HCT116 (cell line): Measurements from ENCODE around the gene DIP2C. TPM values are rescaled to one million over a fixed set of nuclear protein-coding genes. Genes with fewer than 3 reads are reported as not detected.

Source experiments
- ATAC-seq: fragments of 200-7000 bp; cut with Tn5 transposase; 2 replicates; pipeline ENCODE4 v1.9.1; 2020; ENCODE audit warnings: mild to moderate bottlenecking, moderate library complexity
- BruUV-seq: library from RNA; stranded (reverse); fragments of 400-500 nt; replicated peaks from 2 replicates; lab custom pipeline; 2021; lab: Mats Ljungman, UMichigan
- CTCF ChIA-PET: fragments of 300-600 bp; sonication (Branson Sonifier 250); formaldehyde crosslinking; loops from one replicate; lab custom pipeline; 2021; ENCODE audit warnings: antibody characterized with exemption; lab: Charles Lee
- POLR2A ChIA-PET: fragments of 300-600, 350-600 bp; sonication (Branson Sonifier 250); formaldehyde crosslinking; loops from one replicate; lab custom pipeline; 2021; ENCODE audit warnings: antibody characterized with exemption; lab: Charles Lee
- RAD21 ChIA-PET, 2 experiments: fragments of 300-600 bp; sonication (Branson Sonifier 250); formaldehyde crosslinking; loops; one replicate each; lab custom pipeline; 2023; ENCODE audit warnings: low total read pairs in 2 of 2; ENCODE audit not compliant: uncharacterized antibody in 2 of 2, unreplicated experiment in 2 of 2, low non-redundant PET in 1 of 2; lab: Charles Lee
- DNase-seq: peaks from one replicate; pipeline ENCODE4 v3.0.0-alpha.2; 2010; ENCODE audit warnings: low read depth, low spot score
- H2AFZ ChIP-seq: fragments of 200-600 bp; shearing (Covaris generic), sonication (generic); 2 replicates; pipeline ENCODE4 v1.6.1; 2017; ENCODE audit warnings: low read depth, mixed run types, mixed read lengths, antibody characterized with exemption, low read length; ENCODE audit not compliant: poor library complexity, severe bottlenecking
- H3K27ac ChIP-seq: 2 replicates; pipeline ENCODE4 v1.5.1; 2012; ENCODE audit warnings: low read depth, low read length
- H3K27me3 ChIP-seq: fragments of 200-600 bp; sonication (generic); 2 replicates; pipeline ENCODE4 v1.6.1; 2016; ENCODE audit warnings: mixed run types, low read length, mixed read lengths; ENCODE audit not compliant: insufficient read depth
- H3K36me3 ChIP-seq, 2 experiments: fragments of 200-500 bp in 1 of 2; fragments of 200-600 bp in 1 of 2; sonication (Bioruptor generic) in 1 of 2; sonication (generic) in 1 of 2; 2 replicates each; pipeline versions ENCODE4 v1.5.1 to v1.6.1; 2014 to 2016; ENCODE audit warnings: low read length in 2 of 2, inconsistent platforms in 1 of 2, mixed read lengths in 1 of 2, mixed run types in 1 of 2; ENCODE audit not compliant: insufficient read depth in 2 of 2, control insufficient read depth in 1 of 2
- H3K4me1 ChIP-seq, 2 experiments: fragments of 200-600 bp in 1 of 2; sonication (generic) in 1 of 2; 2 replicates each; pipeline versions ENCODE4 v1.5.1 to v1.6.1; 2012 to 2017; ENCODE audit warnings: low read length in 2 of 2, inconsistent platforms in 1 of 2, mild to moderate bottlenecking in 1 of 2, mixed read lengths in 1 of 2, mixed run types in 1 of 2, moderate library complexity in 1 of 2; ENCODE audit not compliant: insufficient read depth in 2 of 2, control insufficient read depth in 1 of 2
- H3K4me2 ChIP-seq: fragments of 200-600 bp; sonication (generic); 2 replicates; pipeline ENCODE4 v1.6.1; 2017; ENCODE audit warnings: mixed run types, low read length, mixed read lengths
- H3K4me3 ChIP-seq, 2 experiments: fragments of 200-600 bp in 1 of 2; sonication (generic) in 1 of 2; replicated peaks in 1 of 2; 2 replicates each; pipeline ENCODE4 v1.5.1; 2011 to 2016; ENCODE audit warnings: low read length in 2 of 2, control low read depth in 1 of 2, low read depth in 1 of 2, mild to moderate bottlenecking in 1 of 2, mixed read lengths in 1 of 2, mixed run types in 1 of 2
- H3K79me2 ChIP-seq: fragments of 200-600 bp; sonication (generic); 2 replicates; pipeline ENCODE4 v1.6.1; 2017; ENCODE audit warnings: mild to moderate bottlenecking, mixed run types, low read length, moderate library complexity, mixed read lengths; ENCODE audit not compliant: insufficient read depth
- H3K9ac ChIP-seq: fragments of 200-600 bp; sonication (generic); 2 replicates; pipeline ENCODE4 v1.6.1; 2016; ENCODE audit warnings: low read length, mixed read lengths
- H3K9me2 ChIP-seq: fragments of 200-600 bp; sonication (generic), shearing (Covaris generic); 2 replicates; pipeline ENCODE4 v1.6.1; 2017; ENCODE audit warnings: mixed run types, mild to moderate bottlenecking, moderate library complexity; ENCODE audit not compliant: insufficient read depth
- H3K9me3 ChIP-seq, 2 experiments: fragments of 200-500 bp in 1 of 2; fragments of 200-600 bp in 1 of 2; sonication (Bioruptor generic) in 1 of 2; sonication (generic) in 1 of 2; 2 replicates each; pipeline ENCODE4 v1.6.1; 2014 to 2017; ENCODE audit warnings: low read length in 2 of 2, mixed read lengths in 2 of 2, inconsistent platforms in 1 of 2, low read depth in 1 of 2, mild to moderate bottlenecking in 1 of 2, mixed run types in 1 of 2, moderate library complexity in 1 of 2; ENCODE audit not compliant: control insufficient read depth in 1 of 2, insufficient read depth in 1 of 2
- H4K20me1 ChIP-seq: fragments of 200-600 bp; sonication (generic), shearing (Covaris generic); 2 replicates; pipeline ENCODE4 v1.6.1; 2017; ENCODE audit warnings: mixed run types, mild to moderate bottlenecking, moderate library complexity; ENCODE audit not compliant: insufficient read depth
- EGR1 ChIP-seq: IDR thresholded peaks from 2 replicates; pipeline ENCODE4 v1.6.1; 2012; ENCODE audit warnings: low read depth
- ELF1 ChIP-seq: IDR thresholded peaks from 2 replicates; pipeline ENCODE4 v1.6.1; 2012; ENCODE audit warnings: low read depth, borderline replicate concordance
- EZH2 ChIP-seq: fragments of 200-600 bp; sonication (generic); IDR thresholded peaks from 2 replicates; pipeline ENCODE4 v1.6.1; 2017; ENCODE audit warnings: antibody characterized with exemption, mixed run types
- EZH2phosphoT487 ChIP-seq: fragments of 200-600 bp; IDR thresholded peaks from 2 replicates; pipeline ENCODE4 v1.6.1; 2018; ENCODE audit warnings: antibody characterized with exemption, borderline replicate concordance
- FOSL1 ChIP-seq: IDR thresholded peaks from 2 replicates; pipeline ENCODE4 v1.6.1; 2012; ENCODE audit warnings: low read depth
- JUND ChIP-seq: IDR thresholded peaks from 2 replicates; pipeline ENCODE4 v1.6.1; 2012
- RAD21 ChIP-seq: IDR thresholded peaks from 2 replicates; pipeline ENCODE4 v1.6.1; 2012; ENCODE audit warnings: low read depth, mild to moderate bottlenecking
- REST ChIP-seq: IDR thresholded peaks from 2 replicates; pipeline ENCODE4 v1.6.1; 2012; ENCODE audit warnings: low read depth
- SP1 ChIP-seq: IDR thresholded peaks from 2 replicates; pipeline ENCODE4 v1.6.1; 2012; ENCODE audit warnings: low read depth
- YY1 ChIP-seq: IDR thresholded peaks from 2 replicates; pipeline ENCODE4 v1.6.1; 2011; ENCODE audit warnings: low read length, low read depth, moderate library complexity, mild to moderate bottlenecking; ENCODE audit not compliant: insufficient replicate concordance; ENCODE audit errors: extremely low read depth
- ZFX ChIP-seq: fragments of 450-650 bp; IDR thresholded peaks from 2 replicates; pipeline ENCODE4 v1.6.1; 2017
- ZNF274 ChIP-seq: fragments of 200-500 bp; sonication (Bioruptor generic); IDR thresholded peaks from 2 replicates; pipeline ENCODE4 v1.6.1; 2014; ENCODE audit warnings: mild to moderate bottlenecking, low read depth, low read length, inconsistent platforms
- intact Hi-C: fragments of 100-400 bp; cut with micrococcal nuclease; formaldehyde crosslinking; loops from 2 replicates; pipeline ENCODE4 v1.10.0; 2022
- total RNA-seq: library from RNA; stranded (reverse); gene quantifications from one replicate; pipeline ENCODE4 v1.2.1, GENCODE V29; 2021; ENCODE audit not compliant: unreplicated experiment

DIP2C gene
- total RNA-seq, 1 experiment from 2014 or later = 15.4 TPM

GRCh38 chr10:350981-351501 lies 338.4 kb downstream of the DIP2C start:
- ATAC-seq = no peak
- Histone ChIP-seq H3K4me2 (no peak overlapping the region), H3K9me2 (no peaks in the 10 kb centered on the region), H3K4me1 (no peaks in the 10 kb centered on the region), H3K4me3 (no peak overlapping the region), H3K27me3 (no peaks in the 10 kb centered on the region), H3K9me3 (no peaks in the 10 kb centered on the region), H2AFZ (no peak overlapping the region), H3K27ac (no peak overlapping the region), H3K36me3 (peaks cover 0 to 10% of the 10 kb centered on the region in 2 experiments; a peak in 1 of 4 replicates), H3K79me2 (no peaks in the 10 kb centered on the region), H3K9ac (no peak overlapping the region), H4K20me1 (no peaks in the 10 kb centered on the region)
- TF ChIP-seq ZNF274 (no peak), EGR1 (no peak), FOSL1 (no peak), ZFX (no peak), YY1 (no peak), ELF1 (no peak), SP1 (no peak), EZH2 (no peak), JUND (no peak), RAD21 (no peak), REST (no peak), EZH2phosphoT487 (no peak)
- ChIA-PET CTCF (no interaction called here), POLR2A (no interaction called here), RAD21 (no interaction called here)
- intact Hi-C loops = no loop called here
- no peak for DNase-seq
- BruUV-seq = no TSS peak
